Liver (tissue), 9 donors: ENCODE measurements around the gene MICAL2. TPM values are rescaled to one million over a fixed set of nuclear protein-coding genes. Genes with fewer than 3 reads are reported as not detected.

Experiments used
- DNase-seq: peaks from one replicate; pipeline ENCODE4 v3.0.0-alpha.2; 2017; ENCODE audit warnings: low spot score
- H3K27ac ChIP-seq, 2 donors: one replicate each; pipeline ENCODE4 v1.7.0; 2013; ENCODE audit warnings: inconsistent platforms in 2 of 2, low read length in 2 of 2, control low read depth in 1 of 2, low read depth in 1 of 2, mild to moderate bottlenecking in 1 of 2
- H3K27me3 ChIP-seq, 4 donors: one replicate each; pipeline versions ENCODE4 v1.6.1 to v1.7.0; 2013; ENCODE audit warnings: low read length in 3 of 4, inconsistent platforms in 1 of 4, mild to moderate bottlenecking in 1 of 4, moderate library complexity in 1 of 4; ENCODE audit not compliant: control insufficient read depth in 4 of 4, insufficient read depth in 4 of 4
- H3K36me3 ChIP-seq, 4 donors: one replicate each; pipeline versions ENCODE4 v1.6.1 to v1.7.0; 2013; ENCODE audit warnings: low read length in 3 of 4, mild to moderate bottlenecking in 3 of 4, low read depth in 1 of 4, moderate library complexity in 1 of 4; ENCODE audit not compliant: control insufficient read depth in 4 of 4, insufficient read depth in 3 of 4
- H3K4me1 ChIP-seq, 4 donors: one replicate each; pipeline versions ENCODE4 v1.6.1 to v1.7.0; 2013; ENCODE audit warnings: low read length in 3 of 4, mild to moderate bottlenecking in 3 of 4, moderate library complexity in 1 of 4; ENCODE audit not compliant: control insufficient read depth in 4 of 4, insufficient read depth in 4 of 4
- H3K4me3 ChIP-seq, 3 donors: one replicate each; pipeline versions ENCODE4 v1.6.1 to v1.7.0; 2013; ENCODE audit warnings: low read length in 3 of 3, control low read depth in 1 of 3, low read depth in 1 of 3, mild to moderate bottlenecking in 1 of 3
- H3K9ac ChIP-seq, 2 donors: one replicate each; pipeline ENCODE4 v1.7.0; 2013; ENCODE audit warnings: low read length in 2 of 2, mild to moderate bottlenecking in 2 of 2, moderate library complexity in 2 of 2, control low read depth in 1 of 2, low read depth in 1 of 2
- H3K9me3 ChIP-seq, 4 donors: one replicate each; pipeline versions ENCODE4 v1.6.1 to v1.7.0; 2013; ENCODE audit warnings: low read length in 3 of 4; ENCODE audit not compliant: control insufficient read depth in 4 of 4
- ATF3 ChIP-seq: IDR thresholded peaks from 2 replicates; pipeline ENCODE4 v1.6.1; 2016; ENCODE audit warnings: antibody characterized with exemption
- CTCF ChIP-seq: fragments of 150-350 bp; IDR thresholded peaks from 2 replicates; pipeline ENCODE4 v1.5.1; 2017; ENCODE audit warnings: improper control_type of control experiment, low read depth, low read length; ENCODE audit not compliant: missing input control
- EGR1 ChIP-seq, 2 donors: IDR thresholded peaks; 2 replicates each; pipeline ENCODE4 v1.6.1; 2016 to 2018; ENCODE audit warnings: antibody characterized with exemption in 2 of 2, low read depth in 2 of 2
- FOXA1 ChIP-seq: IDR thresholded peaks from 2 replicates; pipeline ENCODE4 v1.6.1; 2016; ENCODE audit warnings: antibody characterized with exemption
- FOXA2 ChIP-seq: IDR thresholded peaks from 2 replicates; pipeline ENCODE4 v1.6.1; 2016; ENCODE audit warnings: antibody characterized with exemption
- GABPA ChIP-seq, 2 donors: IDR thresholded peaks in 1 of 2; conservative IDR thresholded peaks in 1 of 2; 2 replicates each; pipeline ENCODE4 v1.6.1; 2016; ENCODE audit warnings: antibody characterized with exemption in 2 of 2, mild to moderate bottlenecking in 1 of 2, moderate library complexity in 1 of 2
- HNF4A ChIP-seq, 2 donors: conservative IDR thresholded peaks; 2 replicates each; pipeline ENCODE4 v1.6.1; 2016; ENCODE audit warnings: antibody characterized with exemption in 2 of 2, mild to moderate bottlenecking in 2 of 2
- HNF4G ChIP-seq: IDR thresholded peaks from 2 replicates; pipeline ENCODE4 v1.6.1; 2016; ENCODE audit warnings: antibody characterized with exemption
- JUND ChIP-seq, 2 donors: IDR thresholded peaks; 2 replicates each; pipeline ENCODE4 v1.6.1; 2016; ENCODE audit warnings: antibody characterized with exemption in 2 of 2
- MAX ChIP-seq: IDR thresholded peaks from 2 replicates; pipeline ENCODE4 v1.6.1; 2016; ENCODE audit warnings: antibody characterized with exemption
- NR2F2 ChIP-seq: IDR thresholded peaks from 2 replicates; pipeline ENCODE4 v1.6.1; 2016; ENCODE audit warnings: antibody characterized with exemption
- RAD21 ChIP-seq, 2 donors: IDR thresholded peaks; 2 replicates each; pipeline ENCODE4 v1.6.1; 2016; ENCODE audit warnings: antibody characterized with exemption in 2 of 2, mild to moderate bottlenecking in 2 of 2
- REST ChIP-seq: IDR thresholded peaks from 2 replicates; pipeline ENCODE4 v1.6.1; 2016; ENCODE audit warnings: antibody characterized with exemption, mild to moderate bottlenecking
- RXRA ChIP-seq, 2 donors: IDR thresholded peaks; 2 replicates each; pipeline ENCODE4 v1.6.1; 2017 to 2018; ENCODE audit warnings: antibody characterized with exemption in 2 of 2, mild to moderate bottlenecking in 1 of 2
- TAF1 ChIP-seq: conservative IDR thresholded peaks from 2 replicates; pipeline ENCODE4 v1.6.1; 2016; ENCODE audit warnings: antibody characterized with exemption, mild to moderate bottlenecking
- YY1 ChIP-seq: IDR thresholded peaks from 2 replicates; pipeline ENCODE4 v1.6.1; 2016; ENCODE audit warnings: antibody characterized with exemption, mild to moderate bottlenecking
- ZBTB33 ChIP-seq: IDR thresholded peaks from 2 replicates; pipeline ENCODE4 v1.6.1; 2016; ENCODE audit warnings: antibody characterized with exemption
- WGBS: extraction: QIAGEN DNeasy Blood & Tissue Kit; methylation state at CpG from one replicate; pipeline ENCODE4 v1.1.7; 2013; 5-methylcytosine and 5-hydroxymethylcytosine counted together
- polyA plus RNA-seq, 2 donors: library from polyadenylated mRNA; stranded (reverse) in 1 of 2; unstranded in 1 of 2; fragments of 200-250 nt in 1 of 2; fragments of >200 nt in 1 of 2; fragmentation: Nextera tagmentation in 1 of 2; extraction: Ambion mirVana in 1 of 2; gene quantifications; one replicate each; pipeline versions ENCODE4 v1.2.1 to v1.2.3, GENCODE V29; 2013 to 2015
- total RNA-seq, 2 donors: library from RNA; depleted of rRNA; stranded (reverse); fragments of >200 nt; gene quantifications; one replicate each; pipeline ENCODE4 v1.2.3, GENCODE V29; 2014
- donor health status: healthy.
- donor health status: healthy.
- donor health status: healthy.
- donor health status: healthy.
- donor health status: healthy.

MICAL2 gene
- total and polyA plus RNA-seq, 4 donors: 17.5 to 113 (median 42.9) TPM

DNA sequence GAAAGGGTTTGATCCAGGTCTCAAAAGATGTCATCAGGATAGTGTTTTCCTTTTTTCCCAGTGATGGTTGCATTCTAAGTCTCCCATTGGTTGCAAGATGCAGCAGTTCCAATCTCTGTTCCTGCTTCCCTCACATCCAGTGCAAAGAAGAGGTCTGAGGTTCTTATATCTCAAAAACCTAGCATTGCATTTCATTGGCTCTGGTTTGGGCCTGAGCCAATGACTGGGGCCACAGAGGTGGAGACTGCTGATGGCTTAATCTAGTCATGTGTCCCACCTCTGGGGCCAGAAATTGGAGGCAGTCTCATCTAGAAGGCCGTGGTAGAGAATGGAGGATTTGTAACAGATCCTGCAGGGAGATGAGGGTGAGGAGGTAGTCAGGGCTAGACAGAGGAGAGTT, 13.2 kb upstream of the MICAL2 start:
- Histone ChIP-seq H3K9me3 (no peaks in the 10 kb centered on the region), H3K4me1 (peaks cover 0 to 6% (median under 1%) of the 10 kb centered on the region in 4 donors), H3K27ac (no peak overlapping the region), H3K4me3 (no peak overlapping the region), H3K36me3 (no peaks in the 10 kb centered on the region), H3K27me3 (no peaks in the 10 kb centered on the region), H3K9ac (no peak overlapping the region)
- DNase-seq: no peak
- TF ChIP-seq NR2F2 (no peak), REST (no peak), RAD21 (IDR thresholded peaks at IDR 0.05) (no peak), GABPA (IDR thresholded peaks at IDR 0.05 in 1 of 2, conservative IDR thresholded peaks at IDR 0.05 in 1 of 2) (no peak), YY1 (no peak), JUND (IDR thresholded peaks at IDR 0.05) (no peak), CTCF (no peak), FOXA1 (no peak), HNF4G (no peak), ZBTB33 (no peak), HNF4A (conservative IDR thresholded peaks at IDR 0.05) (no peak)
- WGBS: 95% methylated on average over 1 of the region's 1 CpG

DNA sequence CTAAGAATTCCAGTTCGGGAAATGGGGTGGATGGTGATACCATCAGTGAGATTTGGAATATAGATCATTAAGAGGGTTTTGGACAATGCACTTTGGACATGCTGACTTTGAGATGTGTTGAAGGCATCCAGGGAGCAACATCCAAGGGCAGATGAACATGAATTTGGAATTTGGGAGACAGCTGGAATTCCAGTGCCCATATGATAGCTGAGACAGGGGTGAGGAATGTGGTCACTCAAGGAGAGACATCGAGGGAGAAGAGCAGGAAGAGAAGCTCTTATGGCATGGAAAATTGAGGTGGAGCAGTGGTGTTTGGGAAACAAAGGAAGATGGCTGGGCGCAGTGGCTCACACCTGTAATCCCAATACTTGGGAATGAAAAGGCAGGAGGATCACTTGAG, 11.8 kb upstream of the MICAL2 start:
- Histone ChIP-seq H3K27me3 (no peaks in the 10 kb centered on the region), H3K9me3 (no peaks in the 10 kb centered on the region), H3K4me1 (peaks cover 0 to 10% (median 5%) of the 10 kb centered on the region in 4 donors), H3K9ac (no peak overlapping the region), H3K27ac (no peak overlapping the region), H3K4me3 (no peak overlapping the region), H3K36me3 (no peaks in the 10 kb centered on the region)
- WGBS: 91% methylated on average over 3 of the region's 3 CpGs
- DNase-seq: no peak
- TF ChIP-seq NR2F2: no peak
- TF ChIP-seq ZBTB33: no peak
- no peak for TF ChIP-seq JUND (IDR thresholded peaks at IDR 0.05)
- no peak for TF ChIP-seq MAX
- TF ChIP-seq YY1: no peak
- no peak for TF ChIP-seq RXRA (IDR thresholded peaks at IDR 0.05)
- TF ChIP-seq TAF1: no peak
- TF ChIP-seq HNF4A (conservative IDR thresholded peaks at IDR 0.05): no peak
- TF ChIP-seq CTCF: no peak
- TF ChIP-seq ATF3: no peak
- TF ChIP-seq HNF4G: no peak
- TF ChIP-seq GABPA (IDR thresholded peaks at IDR 0.05 in 1 of 2, conservative IDR thresholded peaks at IDR 0.05 in 1 of 2): no peak
- TF ChIP-seq FOXA2: no peak
- TF ChIP-seq FOXA1: no peak
- no peak for TF ChIP-seq EGR1 (IDR thresholded peaks at IDR 0.05; ENCODE audit: low read depth in 2 of 2)
